ENCODE measurements around the gene KRTAP12-1. TPM values are rescaled to one million over a fixed set of nuclear protein-coding genes. Genes with fewer than 3 reads are reported as not detected.

KRTAP12-1 gene
- total RNA-seq, 2 experiments from 2014 or later = not detected

DNA sequence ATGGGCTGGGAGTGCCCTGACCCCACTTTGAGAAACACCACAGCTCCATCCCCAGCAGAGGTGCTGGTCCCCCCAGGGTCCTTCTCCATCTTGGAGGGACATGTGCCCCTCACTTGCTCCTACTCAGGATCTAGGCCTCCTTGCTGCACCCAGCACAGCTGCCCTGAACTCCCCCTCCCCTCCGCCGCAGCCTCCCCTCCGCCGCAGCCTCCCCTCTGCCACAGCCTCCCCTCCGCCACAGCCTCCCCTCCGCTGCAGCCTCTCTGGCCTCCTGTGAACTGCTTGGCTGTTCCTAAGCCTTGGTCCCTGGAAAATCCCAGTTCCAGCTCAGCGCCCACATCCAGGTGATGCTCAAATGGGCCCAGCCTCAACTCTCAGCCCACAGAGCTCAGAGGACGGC is 45.4 kb upstream of the KRTAP12-1 start:
- ChIA-PET CTCF (ENCODE audit: unreplicated experiment) (no interaction called here), POLR2A (no interaction called here)
- BruUV-seq (replicated peaks) = no TSS peak
- Histone ChIP-seq H4K20me1 (ENCODE audit: insufficient read depth, low read length) (no peaks in the 10 kb centered on the region), H2AFZ (ENCODE audit: low read length) (no peak overlapping the region), H3K36me3 (ENCODE audit: insufficient read depth, low read length) (no peaks in the 10 kb centered on the region), H3K9me3 (ENCODE audit: low read length) (no peaks in the 10 kb centered on the region), H3K27ac (ENCODE audit: low read depth, low read length, poor library complexity, severe bottlenecking) (no peak overlapping the region), H3K9me2 (ENCODE audit: insufficient read depth, low read length) (no peaks in the 10 kb centered on the region), H3K4me2 (ENCODE audit: low read length) (no peak overlapping the region), H3K4me3 (ENCODE audit: low read depth, low read length, poor library complexity, severe bottlenecking) (no peak overlapping the region), H3K79me2 (ENCODE audit: insufficient read depth, low read depth, low read length) (no peaks in the 10 kb centered on the region), H3K4me1 (ENCODE audit: insufficient read depth, low read length, poor library complexity, severe bottlenecking) (no peaks in the 10 kb centered on the region)
- no peak for DNase-seq (ENCODE audit: low spot score)
- TF ChIP-seq, protein P1, sequence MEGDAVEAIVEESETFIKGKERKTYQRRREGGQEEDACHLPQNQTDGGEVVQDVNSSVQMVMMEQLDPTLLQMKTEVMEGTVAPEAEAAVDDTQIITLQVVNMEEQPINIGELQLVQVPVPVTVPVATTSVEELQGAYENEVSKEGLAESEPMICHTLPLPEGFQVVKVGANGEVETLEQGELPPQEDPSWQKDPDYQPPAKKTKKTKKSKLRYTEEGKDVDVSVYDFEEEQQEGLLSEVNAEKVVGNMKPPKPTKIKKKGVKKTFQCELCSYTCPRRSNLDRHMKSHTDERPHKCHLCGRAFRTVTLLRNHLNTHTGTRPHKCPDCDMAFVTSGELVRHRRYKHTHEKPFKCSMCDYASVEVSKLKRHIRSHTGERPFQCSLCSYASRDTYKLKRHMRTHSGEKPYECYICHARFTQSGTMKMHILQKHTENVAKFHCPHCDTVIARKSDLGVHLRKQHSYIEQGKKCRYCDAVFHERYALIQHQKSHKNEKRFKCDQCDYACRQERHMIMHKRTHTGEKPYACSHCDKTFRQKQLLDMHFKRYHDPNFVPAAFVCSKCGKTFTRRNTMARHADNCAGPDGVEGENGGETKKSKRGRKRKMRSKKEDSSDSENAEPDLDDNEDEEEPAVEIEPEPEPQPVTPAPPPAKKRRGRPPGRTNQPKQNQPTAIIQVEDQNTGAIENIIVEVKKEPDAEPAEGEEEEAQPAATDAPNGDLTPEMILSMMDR (conservative IDR thresholded peaks at IDR 0.05; ENCODE audit: low read length) = no peak
- no peak for TF ChIP-seq EZH2phosphoT487 (IDR thresholded peaks at IDR 0.05; ENCODE audit: borderline replicate concordance, low read depth, low read length)
- intact Hi-C loops (cut with micrococcal nuclease; ENCODE audit: unreplicated experiment) = no loop called here

DNA sequence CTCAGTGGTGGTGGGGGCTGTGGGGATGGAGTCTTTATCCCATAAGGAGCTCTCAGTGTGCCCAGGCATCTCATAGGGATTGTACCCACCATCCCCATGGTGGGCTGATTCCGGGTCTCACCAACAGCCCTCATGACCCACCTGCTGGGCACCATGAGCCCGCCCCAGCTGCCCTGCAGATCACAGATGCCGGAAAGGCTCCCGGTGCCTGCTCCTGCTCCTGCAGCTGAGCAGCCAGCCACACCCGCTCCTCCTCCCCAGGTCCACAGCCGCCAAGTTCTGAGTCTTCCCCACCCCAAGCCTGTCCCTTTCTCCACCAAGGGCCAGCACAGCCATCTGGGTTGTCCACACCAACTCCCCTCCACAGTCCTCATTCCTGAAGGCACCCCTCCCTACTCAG is 44.9 kb upstream of the KRTAP12-1 start:
- no peak overlapping the region for H3K4me3 ChIP-seq (ENCODE audit: low read depth, low read length, poor library complexity, severe bottlenecking)
- ChIA-PET CTCF (ENCODE audit: unreplicated experiment) (no interaction called here), POLR2A (no interaction called here)
- no peaks in the 10 kb centered on the region for H3K9me3 ChIP-seq (ENCODE audit: low read length)
- H3K36me3 ChIP-seq (ENCODE audit: insufficient read depth, low read length) = no peaks in the 10 kb centered on the region
- no peaks in the 10 kb centered on the region for H3K9me2 ChIP-seq (ENCODE audit: insufficient read depth, low read length)
- no peak overlapping the region for H2AFZ ChIP-seq (ENCODE audit: low read length)
- no peak for TF ChIP-seq EZH2phosphoT487 (IDR thresholded peaks at IDR 0.05; ENCODE audit: borderline replicate concordance, low read depth, low read length)
- TF ChIP-seq, protein P1 (conservative IDR thresholded peaks at IDR 0.05; ENCODE audit: low read length) = no peak
- H4K20me1 ChIP-seq (ENCODE audit: insufficient read depth, low read length) = no peaks in the 10 kb centered on the region
- intact Hi-C loops (cut with micrococcal nuclease; ENCODE audit: unreplicated experiment) = no loop called here
- no peak for DNase-seq (ENCODE audit: low spot score)
- no peaks in the 10 kb centered on the region for H3K79me2 ChIP-seq (ENCODE audit: insufficient read depth, low read depth, low read length)
- no peak overlapping the region for H3K27ac ChIP-seq (ENCODE audit: low read depth, low read length, poor library complexity, severe bottlenecking)
- H3K4me2 ChIP-seq (ENCODE audit: low read length) = no peak overlapping the region
- no peaks in the 10 kb centered on the region for H3K4me1 ChIP-seq (ENCODE audit: insufficient read depth, low read length, poor library complexity, severe bottlenecking)
- no TSS peak for BruUV-seq (replicated peaks)

DNA sequence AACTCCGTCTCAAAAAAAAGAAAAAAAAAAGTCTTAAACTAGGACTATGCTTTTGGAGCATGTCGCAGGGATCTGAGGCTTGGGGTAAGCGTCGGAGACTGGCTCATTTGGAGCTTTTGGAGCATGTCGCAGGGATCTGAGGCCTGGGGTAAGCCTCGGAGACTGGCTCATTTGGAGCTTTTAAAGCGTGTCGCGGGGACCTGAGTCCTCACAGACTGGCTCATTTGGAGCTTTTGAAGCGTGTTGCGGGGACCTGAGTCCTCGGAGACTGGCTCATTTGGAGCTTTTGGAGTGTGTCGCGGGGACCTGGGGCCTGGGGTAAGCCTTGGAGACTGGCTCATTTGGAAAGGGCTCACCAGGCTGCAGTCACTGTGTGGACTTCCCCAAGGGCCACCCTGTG is 43.0 kb upstream of the KRTAP12-1 start:
- no peak overlapping the region for H3K4me2 ChIP-seq (ENCODE audit: low read length)
- H3K36me3 ChIP-seq (ENCODE audit: insufficient read depth, low read length) = no peaks in the 10 kb centered on the region
- no peak for DNase-seq (ENCODE audit: low spot score)
- intact Hi-C loops (cut with micrococcal nuclease; ENCODE audit: unreplicated experiment) = no loop called here
- H3K4me3 ChIP-seq (ENCODE audit: low read depth, low read length, poor library complexity, severe bottlenecking) = no peak overlapping the region
- ChIA-PET CTCF (ENCODE audit: unreplicated experiment) (interaction anchor here (0.6 kb wide), 1 partner anchor 399 kb away, joined by 5 read pairs; no protein-coding TSS in a partner anchor), POLR2A (no interaction called here)
- no peak overlapping the region for H2AFZ ChIP-seq (ENCODE audit: low read length)
- H3K27ac ChIP-seq (ENCODE audit: low read depth, low read length, poor library complexity, severe bottlenecking) = no peak overlapping the region
- no peaks in the 10 kb centered on the region for H3K79me2 ChIP-seq (ENCODE audit: insufficient read depth, low read depth, low read length)
- TF ChIP-seq, protein P1 (conservative IDR thresholded peaks at IDR 0.05; ENCODE audit: low read length) = no peak
- TF ChIP-seq EZH2phosphoT487 (IDR thresholded peaks at IDR 0.05; ENCODE audit: borderline replicate concordance, low read depth, low read length) = no peak
- H3K9me2 ChIP-seq (ENCODE audit: insufficient read depth, low read length) = no peaks in the 10 kb centered on the region
- no TSS peak for BruUV-seq (replicated peaks)
- no peaks in the 10 kb centered on the region for H4K20me1 ChIP-seq (ENCODE audit: insufficient read depth, low read length)
- no peaks in the 10 kb centered on the region for H3K4me1 ChIP-seq (ENCODE audit: insufficient read depth, low read length, poor library complexity, severe bottlenecking)
- H3K9me3 ChIP-seq (ENCODE audit: low read length) = no peaks in the 10 kb centered on the region

Measured in OCI-LY7 (cell line).